ENCODE measurements around the gene SHROOM2. TPM values are rescaled to one million over a fixed set of nuclear protein-coding genes. Genes with fewer than 3 reads are reported as not detected.

The SHROOM2 gene
- total RNA-seq, 1 experiment from 2014 or later, result 5.3 TPM

GRCh38 chrX:9781941-9782340 lies 4.3 kb upstream of the SHROOM2 start:
- no peaks in the 10 kb centered on the region for H3K9me2 ChIP-seq (ENCODE audit: insufficient read depth)
- H3K9me3 ChIP-seq (ENCODE audit: control insufficient read depth in 1 of 2, insufficient read depth in 1 of 2, low read depth in 1 of 2, low read length in 2 of 2), result no peaks in the 10 kb centered on the region
- no peak overlapping the region for H3K4me3 ChIP-seq (replicated peaks in 1 of 2; ENCODE audit: low read depth in 1 of 2, low read length in 2 of 2)
- H3K79me2 ChIP-seq (ENCODE audit: insufficient read depth, low read length), result no peaks in the 10 kb centered on the region
- ChIA-PET POLR2A (no interaction called here), RAD21 (ENCODE audit: low non-redundant PET in 1 of 2, low total read pairs in 2 of 2, uncharacterized antibody in 2 of 2, unreplicated experiment in 2 of 2) (no interaction called here), CTCF (no interaction called here)
- peaks cover 0 to 15% of the 10 kb centered on the region in 2 experiments; a peak in 1 of 4 replicates for H3K4me1 ChIP-seq (ENCODE audit: control insufficient read depth in 1 of 2, insufficient read depth in 2 of 2, low read length in 2 of 2)
- BruUV-seq (replicated peaks), result no TSS peak
- no peaks in the 10 kb centered on the region for H4K20me1 ChIP-seq (ENCODE audit: insufficient read depth)
- TF ChIP-seq SP1 (IDR thresholded peaks at IDR 0.05; ENCODE audit: low read depth) (peak; percentile 31), ZNF274 (IDR thresholded peaks at IDR 0.05; ENCODE audit: low read depth, low read length) (no peak), FOSL1 (IDR thresholded peaks at IDR 0.05; ENCODE audit: low read depth) (peak; percentile 14; the same call in 1 of the 2 replicates), YY1 (IDR thresholded peaks at IDR 0.05; ENCODE audit: extremely low read depth, insufficient replicate concordance, low read depth, low read length) (no peak)
- intact Hi-C loops (cut with micrococcal nuclease), result no loop called here
- no peaks in the 10 kb centered on the region for H3K27me3 ChIP-seq (ENCODE audit: insufficient read depth, low read length)
- no peak overlapping the region for H2AFZ ChIP-seq (ENCODE audit: low read depth, low read length, poor library complexity, severe bottlenecking)
- no peak overlapping the region for H3K27ac ChIP-seq (ENCODE audit: low read depth, low read length)
- peak; percentile 15 for DNase-seq (ENCODE audit: low read depth, low spot score)
- H3K4me2 ChIP-seq (ENCODE audit: low read length), result peak overlapping the region; percentile 23; the same call in 1 of the 2 replicates
- ATAC-seq, result no peak
- no peaks in the 10 kb centered on the region for H3K36me3 ChIP-seq (ENCODE audit: control insufficient read depth in 1 of 2, insufficient read depth in 2 of 2, low read length in 2 of 2)
- no peak overlapping the region for H3K9ac ChIP-seq (ENCODE audit: low read length)

GRCh38 chrX:9784332-9784731 lies 1.9 kb upstream of the SHROOM2 start:
- H2AFZ ChIP-seq (ENCODE audit: low read depth, low read length, poor library complexity, severe bottlenecking), result no peak overlapping the region
- no peaks in the 10 kb centered on the region for H3K9me2 ChIP-seq (ENCODE audit: insufficient read depth)
- ATAC-seq (no peak), DNase-seq (ENCODE audit: low read depth, low spot score) (no peak)
- intact Hi-C loops (cut with micrococcal nuclease), result no loop called here
- H3K4me1 ChIP-seq (ENCODE audit: control insufficient read depth in 1 of 2, insufficient read depth in 2 of 2, low read length in 2 of 2), result peaks cover 0 to 20% of the 10 kb centered on the region in 2 experiments; a peak in 2 of 4 replicates
- no peaks in the 10 kb centered on the region for H4K20me1 ChIP-seq (ENCODE audit: insufficient read depth)
- no peak overlapping the region for H3K4me2 ChIP-seq (ENCODE audit: low read length)
- ChIA-PET POLR2A (no interaction called here), CTCF (interaction anchor here (0.6 kb wide), 1 partner anchor 109 kb away, joined by 4 read pairs; no protein-coding TSS in a partner anchor), RAD21 (ENCODE audit: low non-redundant PET in 1 of 2, low total read pairs in 2 of 2, uncharacterized antibody in 2 of 2, unreplicated experiment in 2 of 2) (no interaction called here)
- H3K4me3 ChIP-seq (replicated peaks in 1 of 2; ENCODE audit: low read depth in 1 of 2, low read length in 2 of 2), result no peak overlapping the region
- H3K79me2 ChIP-seq (ENCODE audit: insufficient read depth, low read length), result no peaks in the 10 kb centered on the region
- H3K27ac ChIP-seq (ENCODE audit: low read depth, low read length), result no peak overlapping the region
- no TSS peak for BruUV-seq (replicated peaks)
- no peaks in the 10 kb centered on the region for H3K36me3 ChIP-seq (ENCODE audit: control insufficient read depth in 1 of 2, insufficient read depth in 2 of 2, low read length in 2 of 2)
- no peaks in the 10 kb centered on the region for H3K27me3 ChIP-seq (ENCODE audit: insufficient read depth, low read length)
- no peak for TF ChIP-seq TCF7L2 (IDR thresholded peaks at IDR 0.05; ENCODE audit: borderline replicate concordance, extremely low read depth, insufficient read depth, insufficient read length)
- H3K9ac ChIP-seq (ENCODE audit: low read length), result no peak overlapping the region
- no peaks in the 10 kb centered on the region for H3K9me3 ChIP-seq (ENCODE audit: control insufficient read depth in 1 of 2, insufficient read depth in 1 of 2, low read depth in 1 of 2, low read length in 2 of 2)

Data from HCT116 (cell line).